Measurements from ENCODE around the gene PPA1.
"Not testable (repeated sequence)": the region's sequence is repeated elsewhere in the genome, so short reads cannot be mapped to it uniquely, and the experiment has no call there.

The PPA1 gene

GRCh38 chr10:70206762-70207161, 26.5 kb downstream of the PPA1 start:
- no peak for DNase-seq

- DNase-seq: no peak
Observed at GRCh38 chr10:70201105-70201504, 32.1 kb downstream of the PPA1 start.

GRCh38 chr10:70198696-70199466, 34.3 kb downstream of the PPA1 start:
- peak; percentile 22 for DNase-seq

- peak; percentile 32 for DNase-seq
Observed at GRCh38 chr10:70197235-70197945, 35.8 kb downstream of the PPA1 start.

DNA sequence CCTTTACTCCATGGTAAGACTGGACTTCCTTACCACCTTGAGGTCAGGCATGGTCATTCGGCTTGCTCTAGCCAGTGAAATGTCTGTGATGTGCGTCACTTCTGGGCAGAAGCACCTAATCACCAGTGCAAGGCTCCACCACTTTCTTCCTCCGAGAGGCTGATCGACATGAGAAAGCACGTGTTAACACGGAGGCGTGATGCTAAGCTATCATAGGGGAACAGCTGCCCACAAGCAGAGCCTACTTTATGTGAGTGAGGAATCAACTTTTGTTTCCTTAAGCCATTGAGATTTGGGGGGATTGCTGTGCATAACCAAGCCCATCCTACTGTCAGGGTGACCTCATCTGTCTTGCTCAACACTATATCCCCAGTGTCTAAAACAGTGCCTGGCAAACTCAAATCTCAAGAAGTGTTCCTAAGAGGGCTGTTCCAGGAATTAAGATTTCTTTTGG, 39.8 kb downstream of the PPA1 start:
- DNase-seq: no peak

GRCh38 chr10:70192326-70192968, 40.8 kb downstream of the PPA1 start:
- DNase-seq: no peak

DNA sequence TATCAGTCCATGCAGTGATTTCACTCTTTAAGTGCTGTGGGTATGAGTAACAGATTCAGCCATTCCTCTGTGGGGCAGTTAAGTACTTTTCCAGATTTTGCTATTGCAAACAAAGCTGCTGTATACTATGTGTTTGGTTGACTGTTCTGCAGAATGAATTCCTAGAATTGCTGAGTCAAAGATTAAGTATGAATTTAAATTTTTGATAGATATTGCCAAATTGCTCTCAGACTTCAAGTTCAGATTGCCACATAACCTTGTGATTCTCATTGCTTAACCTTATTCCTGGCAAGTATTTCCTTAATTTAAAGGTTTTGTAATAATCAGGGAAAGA, 41.3 kb downstream of the PPA1 start:
- no peak for DNase-seq

DNA sequence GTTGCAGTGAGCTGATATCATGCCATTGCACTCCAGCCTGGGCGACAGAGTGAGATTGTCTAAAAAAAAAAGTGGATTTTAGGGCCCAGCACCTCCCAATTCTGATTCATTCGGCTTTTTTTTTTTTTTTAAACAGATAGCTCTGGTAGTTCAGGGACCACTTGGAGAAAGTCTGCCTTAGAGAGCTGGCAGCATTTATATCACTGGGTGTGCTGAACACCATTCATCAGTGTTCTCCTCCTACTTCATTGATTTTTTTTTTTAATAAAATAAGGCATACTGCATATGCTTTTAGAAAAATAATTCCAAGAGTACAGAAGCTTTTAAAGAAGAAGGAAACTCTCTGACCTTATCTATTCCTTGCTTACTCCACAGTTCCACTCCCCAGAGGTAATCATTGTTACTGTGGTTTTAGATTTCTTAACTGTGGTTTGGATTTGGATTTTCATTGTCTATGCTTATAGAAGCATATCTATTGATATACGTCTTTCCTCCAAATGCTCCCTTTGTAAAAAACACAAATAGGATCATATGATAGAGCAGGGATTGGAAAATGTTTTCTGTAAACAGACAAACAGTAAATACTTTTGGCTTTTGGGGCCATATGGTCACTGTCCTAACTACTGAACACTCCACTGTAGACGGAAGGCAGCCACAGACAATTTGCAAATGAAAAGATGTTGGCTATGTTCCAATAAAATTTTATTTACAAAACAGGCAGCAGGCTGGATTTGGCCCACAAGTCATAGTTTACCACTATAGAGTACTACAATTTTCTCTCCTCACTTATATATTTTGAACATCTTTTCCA, 41.9 kb downstream of the PPA1 start:
- no peak for DNase-seq

DNA sequence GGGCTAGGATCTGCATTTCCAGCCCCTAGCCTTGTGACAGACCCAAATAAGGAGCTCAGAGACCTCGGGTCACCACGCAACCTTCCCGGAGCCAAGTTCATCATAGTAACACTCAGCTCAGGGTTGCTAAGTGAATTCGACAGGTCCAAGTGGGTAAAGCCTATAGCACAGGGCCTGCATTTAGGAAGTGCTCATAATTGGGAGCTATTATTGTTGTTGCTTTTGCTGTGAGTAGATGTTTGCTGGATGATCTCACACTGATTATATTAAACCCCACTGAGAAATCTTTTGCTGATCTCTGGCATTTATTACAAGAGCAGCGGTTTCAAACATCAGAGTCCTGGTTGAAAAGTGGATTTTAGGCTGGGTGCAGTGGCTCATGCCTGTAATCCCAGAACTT, 42.6 kb downstream of the PPA1 start:
- DNase-seq: no peak

DNA sequence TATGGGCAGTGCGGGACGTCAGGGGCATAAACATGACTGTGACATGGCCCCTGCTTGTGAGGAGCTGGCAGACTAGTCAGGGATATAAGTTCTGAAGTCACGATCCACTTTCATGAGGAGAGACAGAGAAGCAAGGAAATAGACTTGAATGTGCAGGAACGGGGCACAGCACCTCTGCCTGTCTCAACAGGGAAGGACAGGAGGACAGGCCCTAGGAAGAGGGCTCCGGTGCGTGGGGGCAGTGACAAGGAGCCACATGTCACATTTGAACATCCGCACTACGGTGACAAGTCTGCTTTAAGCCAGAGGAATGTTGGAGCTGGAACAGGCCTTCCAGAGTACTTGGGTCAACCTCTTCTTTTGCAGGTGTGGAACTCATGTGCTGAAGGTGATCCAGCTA, 43.1 kb downstream of the PPA1 start:
- no peak for DNase-seq

DNA sequence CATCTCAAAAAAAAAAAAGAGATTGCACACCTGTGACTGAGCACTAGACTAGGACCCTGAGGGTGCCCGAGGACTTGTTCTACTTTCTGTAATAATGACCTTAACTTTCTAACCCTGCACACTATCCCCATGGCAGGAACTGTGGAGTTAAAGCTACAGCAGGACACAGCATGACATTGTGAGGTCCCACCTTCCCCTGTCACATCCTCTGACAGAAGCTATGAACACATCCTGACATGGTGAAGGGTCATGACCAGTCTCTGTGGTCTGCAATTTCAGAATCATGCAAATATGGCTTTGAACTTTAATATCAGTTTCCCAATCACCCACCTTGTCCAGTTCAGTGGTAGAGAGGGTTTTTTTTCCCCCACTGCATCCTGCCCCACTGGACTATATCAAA, 44.5 kb downstream of the PPA1 start:
- DNase-seq: no peak

DNA sequence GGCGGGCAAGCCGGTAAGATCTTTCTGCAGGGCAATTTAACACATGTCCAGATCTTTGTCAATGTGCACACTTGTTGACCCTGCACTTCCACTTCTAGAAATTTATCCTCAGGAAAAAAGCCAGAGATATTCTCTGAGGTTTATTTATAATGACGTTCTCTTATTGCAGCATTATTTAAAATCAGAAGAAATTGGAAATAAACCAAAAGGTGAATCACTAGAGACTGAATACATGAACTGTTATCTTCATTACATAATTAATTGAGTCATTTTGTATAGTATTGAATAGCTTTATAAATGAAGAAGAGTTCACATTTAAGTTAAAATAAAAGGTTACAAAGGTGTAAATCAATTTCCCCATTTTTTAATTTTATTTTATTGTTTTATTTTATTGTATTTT, 46.7 kb downstream of the PPA1 start:
- no peak for DNase-seq

GRCh38 chr10:70186090-70186489, 47.1 kb downstream of the PPA1 start:
- no peak for DNase-seq

DNA sequence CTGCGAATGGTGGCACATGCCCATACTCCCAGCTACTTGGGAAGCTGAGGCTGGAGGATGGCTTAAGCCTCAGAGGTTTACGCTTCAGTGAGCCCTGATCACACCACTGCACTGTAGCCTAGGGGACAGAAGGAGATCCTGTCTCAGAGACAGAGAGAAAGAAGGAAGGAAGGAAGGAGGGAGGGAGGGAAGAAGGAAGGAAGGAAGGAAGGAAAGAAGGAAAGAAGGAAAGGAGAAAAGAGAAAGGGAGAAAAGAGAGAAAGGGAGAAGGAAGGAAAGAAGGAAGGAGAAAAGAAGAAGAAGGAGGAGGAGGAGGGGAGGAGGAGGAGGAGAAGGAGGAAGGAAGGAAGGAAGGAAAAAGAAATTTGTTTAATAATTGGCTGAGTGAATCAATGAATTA, 49.9 kb downstream of the PPA1 start:
- DNase-seq: no peak

GRCh38 chr10:70179209-70179608, 54.0 kb downstream of the PPA1 start:
- DNase-seq: not testable (repeated sequence)

- DNase-seq: no peak
Observed at GRCh38 chr10:70178139-70178725, 55.0 kb downstream of the PPA1 start.

GRCh38 chr10:70176441-70176840, 56.8 kb downstream of the PPA1 start:
- DNase-seq: no peak

DNA sequence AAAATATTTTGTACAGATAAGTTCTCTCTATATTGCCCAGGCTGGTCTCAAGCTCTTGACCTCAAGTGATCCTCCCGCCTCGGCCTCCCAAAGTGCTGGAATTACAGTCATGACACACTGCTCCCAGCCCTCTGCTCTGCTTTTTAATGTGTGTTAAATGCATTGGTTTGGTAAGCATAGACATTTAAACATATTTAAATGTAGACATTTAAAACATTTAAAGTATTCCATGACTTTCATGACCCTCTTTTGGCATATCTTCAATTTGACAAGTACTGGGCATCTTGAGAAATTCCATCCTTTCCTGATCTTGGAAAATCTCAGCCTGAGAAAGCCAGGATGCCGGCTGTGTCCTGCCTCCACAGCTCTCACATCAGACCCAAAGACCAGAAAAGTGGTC, 57.7 kb downstream of the PPA1 start:
- DNase-seq: no peak

- DNase-seq: peak; percentile 67
Observed at GRCh38 chr10:70174058-70174741, 59.0 kb downstream of the PPA1 start.

DNA sequence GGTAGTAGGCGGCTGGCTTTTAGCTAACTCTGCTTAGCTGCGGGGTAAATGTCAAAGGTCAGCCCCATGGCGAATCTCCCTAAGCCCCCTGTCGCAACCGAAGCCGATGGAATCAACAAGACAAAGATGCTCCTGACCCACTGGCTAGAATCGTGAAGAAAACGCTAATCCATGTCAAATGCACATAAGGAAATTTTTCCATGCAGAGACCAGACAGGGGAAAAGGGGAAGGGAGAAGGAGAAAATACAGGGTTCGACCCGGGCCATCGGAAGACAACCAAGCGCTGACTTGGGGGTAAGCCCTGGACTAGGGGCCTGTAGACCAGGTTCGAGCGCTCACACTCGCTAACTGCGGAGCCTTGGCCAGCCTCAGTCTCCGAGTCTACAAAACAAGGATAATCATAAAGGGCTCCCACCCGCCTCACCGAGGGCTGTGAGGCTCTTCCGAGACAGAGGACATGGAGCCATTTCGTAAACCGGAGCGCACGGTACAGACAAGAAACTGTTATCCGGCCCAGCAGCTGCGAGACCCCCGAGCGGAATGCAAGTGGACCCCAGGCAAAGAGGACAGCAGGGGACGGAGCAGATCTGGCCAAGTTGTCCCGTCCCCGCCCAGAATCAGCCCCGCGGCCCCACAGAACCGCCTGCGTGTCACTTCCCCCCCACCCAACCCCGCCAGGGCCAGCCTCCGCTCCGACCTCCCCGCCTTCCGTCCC, 63.4 kb downstream of the PPA1 start:
- DNase-seq: no peak

GRCh38 chr10:70169011-70169410, 64.2 kb downstream of the PPA1 start:
- DNase-seq: peak; percentile 55

GRCh38 chr10:70167246-70167645, 66.0 kb downstream of the PPA1 start:
- DNase-seq: no peak
